Fibroblast of lung (primary cell): ENCODE data around the gene KIF26B. TPM values are rescaled to one million over a fixed set of nuclear protein-coding genes. Genes with fewer than 3 reads are reported as not detected.

ENCODE experiments used
- DNase-seq, 2 donors: peaks; one replicate each; pipeline versions ENCODE4 v3.0.0 to v3.0.0-alpha.2; 2010; ENCODE audit warnings: low read depth in 2 of 2
- H2AFZ ChIP-seq: 2 replicates; pipeline ENCODE4 v1.5.1; 2012; ENCODE audit warnings: low read length, control low read depth, inconsistent platforms
- H3K27ac ChIP-seq: 2 replicates; pipeline ENCODE4 v1.5.1; 2011; ENCODE audit warnings: low read length, control low read depth; ENCODE audit not compliant: insufficient read depth
- H3K27me3 ChIP-seq: 2 replicates; pipeline ENCODE4 v1.5.1; 2011; ENCODE audit warnings: mild to moderate bottlenecking, low read length; ENCODE audit not compliant: control insufficient read depth, insufficient read depth
- H3K36me3 ChIP-seq: 2 replicates; pipeline ENCODE4 v1.5.1; 2011; ENCODE audit warnings: low read length; ENCODE audit not compliant: control insufficient read depth, insufficient read depth
- H3K4me1 ChIP-seq: 2 replicates; pipeline ENCODE4 v1.5.1; 2011; ENCODE audit warnings: low read length; ENCODE audit not compliant: control insufficient read depth, insufficient read depth; ENCODE audit errors: extremely low read depth
- H3K4me2 ChIP-seq: 2 replicates; pipeline ENCODE4 v1.5.1; 2011; ENCODE audit warnings: low read length, control low read depth; ENCODE audit not compliant: insufficient read depth; ENCODE audit errors: extremely low read depth
- H3K4me3 ChIP-seq, 4 experiments: fragments of 200-600 bp in 1 of 4; sonication (generic) in 1 of 4; replicated peaks in 1 of 4; 2 replicates each; pipeline ENCODE4 v1.5.1; 2011 to 2016; ENCODE audit warnings: low read length in 4 of 4, low read depth in 3 of 4, mild to moderate bottlenecking in 3 of 4, control low read depth in 2 of 4, inconsistent platforms in 1 of 4, mixed read lengths in 1 of 4; ENCODE audit not compliant: insufficient read depth in 1 of 4; ENCODE audit errors: control extremely low read depth in 1 of 4
- H3K79me2 ChIP-seq: 2 replicates; pipeline ENCODE4 v1.5.1; 2012; ENCODE audit warnings: mild to moderate bottlenecking, low read length, inconsistent platforms; ENCODE audit not compliant: control insufficient read depth, insufficient read depth
- H3K9ac ChIP-seq: 2 replicates; pipeline ENCODE4 v1.5.1; 2011; ENCODE audit warnings: mild to moderate bottlenecking, low read length, control low read depth; ENCODE audit not compliant: insufficient read depth
- H3K9me3 ChIP-seq: 2 replicates; pipeline ENCODE4 v1.5.1; 2012; ENCODE audit warnings: low read depth, low read length; ENCODE audit not compliant: control insufficient read depth, insufficient read depth
- H4K20me1 ChIP-seq: 2 replicates; pipeline ENCODE4 v1.5.1; 2011; ENCODE audit warnings: low read length; ENCODE audit not compliant: control insufficient read depth, insufficient read depth; ENCODE audit errors: extremely low read depth
- CTCF ChIP-seq, 2 donors: IDR thresholded peaks in 1 of 2; conservative IDR thresholded peaks in 1 of 2; 1 replicate in 1 of 2; 2 replicates in 1 of 2; pipeline ENCODE4 v1.5.1; 2011 to 2012; ENCODE audit warnings: low read length in 2 of 2, control low read depth in 1 of 2, inconsistent platforms in 1 of 2, low read depth in 1 of 2, mild to moderate bottlenecking in 1 of 2
- EZH2 ChIP-seq: IDR thresholded peaks from 2 replicates; pipeline ENCODE4 v1.5.1; 2012; ENCODE audit warnings: low read length, control low read depth, mild to moderate bottlenecking; ENCODE audit errors: missing control alignments
- polyA plus RNA-seq, 2 donors: library from polyadenylated mRNA; depleted of rRNA in 1 of 2; stranded (reverse) in 1 of 2; unstranded in 1 of 2; fragments of >200 nt; gene quantifications; 2 replicates each; pipeline ENCODE4 v1.2.1, GENCODE V29; 2011 to 2012; ENCODE audit warnings: missing spikeins in 1 of 2
- total RNA-seq: library from RNA; depleted of rRNA; stranded (reverse); fragments of >200 nt; gene quantifications from 2 replicates; pipeline ENCODE4 v1.2.1, GENCODE V29; 2014

KIF26B gene
- total and polyA plus RNA-seq, 2 donors (not counting 1 experiment from before 2014, with no cell fraction given) = 5.3 to 6.1 TPM

- DNase-seq = no peak
- H3K27ac ChIP-seq = no peak overlapping the region
- H3K27me3 ChIP-seq = no peaks in the 10 kb centered on the region
- H3K4me3 ChIP-seq = no peak overlapping the region
- H4K20me1 ChIP-seq = no peaks in the 10 kb centered on the region
- no peaks in the 10 kb centered on the region for H3K9me3 ChIP-seq
- no peak overlapping the region for H3K9ac ChIP-seq
- H3K79me2 ChIP-seq = no peaks in the 10 kb centered on the region
- H3K36me3 ChIP-seq = no peaks in the 10 kb centered on the region
- TF ChIP-seq CTCF (conservative IDR thresholded peaks at IDR 0.05 in 1 of 2, IDR thresholded peaks at IDR 0.05 in 1 of 2; ENCODE audit: low read depth in 1 of 2, low read length in 2 of 2) = no peak
- no peak overlapping the region for H3K4me2 ChIP-seq
- no peak overlapping the region for H2AFZ ChIP-seq
- no peaks in the 10 kb centered on the region for H3K4me1 ChIP-seq
These were observed 311.5 kb downstream of the KIF26B start for GRCh38 chr1:245466261-245466660.

- H3K27me3 ChIP-seq = no peaks in the 10 kb centered on the region
- TF ChIP-seq CTCF (conservative IDR thresholded peaks at IDR 0.05 in 1 of 2, IDR thresholded peaks at IDR 0.05 in 1 of 2; ENCODE audit: low read depth in 1 of 2, low read length in 2 of 2) = no peak
- TF ChIP-seq EZH2 = no peak
- no peak overlapping the region for H3K27ac ChIP-seq
- H3K36me3 ChIP-seq = no peaks in the 10 kb centered on the region
- no peak overlapping the region for H3K4me2 ChIP-seq
- H3K4me1 ChIP-seq = no peaks in the 10 kb centered on the region
- H3K4me3 ChIP-seq = no peak overlapping the region
- no peaks in the 10 kb centered on the region for H3K79me2 ChIP-seq
- no peaks in the 10 kb centered on the region for H3K9me3 ChIP-seq
- H2AFZ ChIP-seq = no peak overlapping the region
- no peaks in the 10 kb centered on the region for H4K20me1 ChIP-seq
- no peak for DNase-seq
- no peak overlapping the region for H3K9ac ChIP-seq
These were observed 313.0 kb downstream of the KIF26B start for GRCh38 chr1:245467804-245468203.

- Histone ChIP-seq H3K27me3 (no peaks in the 10 kb centered on the region), H3K79me2 (no peaks in the 10 kb centered on the region), H3K36me3 (no peaks in the 10 kb centered on the region), H3K4me1 (no peaks in the 10 kb centered on the region), H4K20me1 (no peaks in the 10 kb centered on the region), H3K4me2 (no peak overlapping the region), H2AFZ (no peak overlapping the region), H3K9me3 (no peaks in the 10 kb centered on the region), H3K4me3 (no peak overlapping the region), H3K9ac (no peak overlapping the region), H3K27ac (no peak overlapping the region)
- DNase-seq = no peak
- TF ChIP-seq EZH2 (no peak), CTCF (conservative IDR thresholded peaks at IDR 0.05 in 1 of 2, IDR thresholded peaks at IDR 0.05 in 1 of 2; ENCODE audit: low read depth in 1 of 2, low read length in 2 of 2) (no peak)
These were observed 314.2 kb downstream of the KIF26B start for GRCh38 chr1:245469006-245469405.
